Central memory CD8-positive, alpha-beta T cell (primary cell): ENCODE results near the gene ALAS1.

Source experiments
- ATAC-seq: fragments of 150-1000 bp; cut with Tn5 transposase; replicated peaks from 2 replicates; pipeline ENCODE4 v1.10.0; 2022; ENCODE audit warnings: mild to moderate bottlenecking, moderate FRiP score, moderate number of reproducible peaks; ENCODE audit not compliant: poor library complexity, severe bottlenecking; ENCODE audit errors: extremely low read depth
- DNase-seq, 2 donors: peaks; one replicate each; pipeline ENCODE4 v3.0.0; 2021; ENCODE audit warnings: low spot score in 2 of 2
- H3K27ac Mint-ChIP-seq: one replicate; pipeline ENCODE4 v1.8.0; 2022; ENCODE audit warnings: low read depth, mild to moderate bottlenecking, moderate library complexity, mixed read lengths
- H3K27me3 Mint-ChIP-seq: one replicate; pipeline ENCODE4 v1.8.0; 2022; ENCODE audit warnings: mixed read lengths
- H3K36me3 Mint-ChIP-seq: one replicate; pipeline ENCODE4 v1.8.0; 2022; ENCODE audit warnings: mild to moderate bottlenecking, moderate library complexity, mixed read lengths; ENCODE audit not compliant: insufficient read depth
- H3K4me1 Mint-ChIP-seq: one replicate; pipeline ENCODE4 v1.8.0; 2022; ENCODE audit warnings: mixed read lengths
- H3K4me3 Mint-ChIP-seq: one replicate; pipeline ENCODE4 v1.8.0; 2022; ENCODE audit warnings: mild to moderate bottlenecking, moderate library complexity, mixed read lengths
- H3K9me3 Mint-ChIP-seq: one replicate; pipeline ENCODE4 v1.8.0; 2022; ENCODE audit warnings: mixed read lengths

ALAS1 gene

DNA sequence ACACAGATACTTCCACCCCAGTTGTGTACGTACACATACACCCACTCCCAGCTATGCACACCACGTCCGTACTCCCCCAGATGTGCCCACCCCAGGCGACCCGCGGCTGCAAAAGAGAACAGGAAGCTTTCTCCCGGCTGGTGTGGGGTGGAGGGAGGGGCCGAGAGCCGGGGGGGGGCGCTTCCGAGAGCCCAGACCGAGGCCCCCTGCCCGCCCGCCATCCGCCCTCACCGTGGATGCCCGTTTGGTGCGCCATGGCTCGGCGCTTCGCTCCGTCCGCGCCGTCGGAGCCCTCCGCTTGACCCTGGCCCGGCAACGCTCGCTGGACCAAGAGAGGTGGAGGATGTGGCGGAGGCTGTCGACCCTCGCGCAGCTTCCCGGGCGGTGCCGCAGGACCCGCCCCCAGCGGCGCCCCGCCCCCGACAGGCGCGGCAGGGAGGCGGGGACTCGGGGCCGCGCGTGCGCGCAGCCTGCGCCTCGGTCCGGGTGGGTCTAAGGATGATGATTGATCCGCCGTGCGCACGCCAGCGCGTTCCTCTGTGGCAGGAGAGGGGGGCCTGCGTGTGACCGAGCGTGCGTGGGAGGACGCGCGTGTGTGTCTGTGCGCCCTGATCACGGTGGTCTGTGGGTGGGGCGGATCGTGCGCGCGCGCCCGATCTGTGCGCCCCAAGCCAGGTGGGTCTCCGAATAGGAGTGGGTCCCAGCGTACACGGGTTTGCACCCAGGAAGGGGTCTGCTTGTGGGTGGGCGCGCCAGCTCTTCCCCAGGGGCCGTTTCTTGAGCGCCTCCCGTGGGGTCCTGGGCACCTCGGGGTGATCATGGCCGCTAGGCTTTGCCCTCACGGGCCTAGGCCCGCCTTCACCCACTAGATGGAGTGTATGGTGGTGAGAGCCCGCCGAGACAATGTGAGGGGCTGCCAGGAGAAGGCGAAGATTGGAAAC is 41.1 kb downstream of the ALAS1 start, which contains the start of gene TWF2:
Gene TWF2 (minus strand): TSS at position 398 of the 941 bp plus-strand sequence. CDS start 142 bp downstream, at position 256.
- Mint-ChIP-seq H3K27ac (peak within 1 kb of the TSS; percentile 82), H3K9me3 (no peaks in the 10 kb centered on the region), H3K36me3 (peaks cover 18% of the 10 kb centered on the region), H3K4me3 (peak within 1 kb of the TSS; percentile 99), H3K27me3 (no peaks in the 10 kb centered on the region), H3K4me1 (peaks cover 71% of the 10 kb centered on the region)
- peak; percentile 75 to 77 for DNase-seq
- ATAC-seq, result peak; percentile 82

DNA sequence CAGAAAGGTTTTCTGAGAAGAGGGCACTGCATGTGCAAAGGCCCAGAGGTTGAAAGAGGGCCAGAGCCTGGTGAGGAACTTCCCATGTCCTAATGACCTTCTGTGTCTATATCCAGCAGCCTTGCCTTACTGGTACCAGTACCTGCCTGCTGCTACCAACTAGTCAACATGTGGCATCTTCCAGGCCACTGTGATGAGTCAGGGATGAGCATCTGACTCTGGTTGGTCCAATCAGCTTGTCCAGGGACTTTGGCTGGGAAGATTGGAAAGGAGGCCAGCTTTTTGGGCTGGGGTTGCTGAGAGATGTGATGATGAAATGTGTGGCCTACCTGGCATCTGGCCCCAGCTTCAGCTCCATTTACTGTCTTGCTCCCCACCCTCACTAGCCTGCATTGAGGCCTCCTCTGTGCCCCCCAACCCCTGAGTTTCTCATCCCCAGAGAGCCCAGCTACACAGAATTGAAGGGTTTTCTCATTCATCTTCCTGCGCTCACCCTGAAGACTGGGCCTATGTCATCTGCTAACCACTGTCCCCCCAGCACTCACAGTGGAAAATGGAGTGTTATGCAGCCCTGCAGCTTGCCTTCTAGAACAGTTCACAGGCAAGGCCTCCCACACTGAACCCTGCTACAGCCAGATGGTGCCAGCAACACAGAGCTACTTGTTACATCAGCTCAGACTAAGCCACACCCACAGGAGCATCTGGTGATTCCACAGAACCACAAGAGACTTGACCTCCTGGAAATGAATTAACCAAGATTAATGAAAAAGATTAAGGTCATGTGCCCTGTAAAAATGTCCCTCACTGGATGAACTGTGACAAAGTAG is 42.3 kb downstream of the ALAS1 start:
- H3K4me3 Mint-ChIP-seq, result peak overlapping the region; percentile 99
- DNase-seq (no peak), ATAC-seq (no peak)
- peaks cover 68% of the 10 kb centered on the region for H3K4me1 Mint-ChIP-seq
- peak overlapping the region; percentile 82 for H3K27ac Mint-ChIP-seq
- H3K36me3 Mint-ChIP-seq, result peaks cover 17% of the 10 kb centered on the region
- no peaks in the 10 kb centered on the region for H3K27me3 Mint-ChIP-seq
- H3K9me3 Mint-ChIP-seq, result no peaks in the 10 kb centered on the region

DNA sequence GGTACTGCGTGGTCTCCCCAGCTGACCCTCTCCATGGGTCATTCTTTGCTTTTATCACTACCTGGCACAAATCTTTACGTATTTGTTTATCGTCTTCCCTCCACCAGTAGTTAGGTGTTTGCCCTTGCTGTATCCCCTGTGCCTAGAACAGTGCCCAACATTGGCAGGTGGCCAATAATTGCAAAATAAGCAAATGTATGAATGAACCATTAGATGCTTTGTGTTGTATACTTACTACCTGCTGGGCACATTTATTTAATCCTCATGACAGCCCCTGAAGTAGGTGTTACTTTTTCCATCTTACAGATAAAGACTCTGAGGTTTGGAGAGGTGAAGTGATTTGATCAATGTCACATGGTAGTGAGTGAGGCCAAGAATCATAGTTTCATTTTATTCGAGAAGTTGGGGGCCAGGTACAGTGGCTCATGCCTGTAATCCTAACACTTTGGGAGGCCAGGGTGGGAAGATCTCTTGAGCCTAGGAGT is 43.0 kb downstream of the ALAS1 start:
- peaks cover 17% of the 10 kb centered on the region for H3K36me3 Mint-ChIP-seq
- H3K9me3 Mint-ChIP-seq, result no peaks in the 10 kb centered on the region
- ATAC-seq (no peak), DNase-seq (no peak)
- no peaks in the 10 kb centered on the region for H3K27me3 Mint-ChIP-seq
- peaks cover 62% of the 10 kb centered on the region for H3K4me1 Mint-ChIP-seq
- H3K27ac Mint-ChIP-seq, result peak overlapping the region; percentile 39
- H3K4me3 Mint-ChIP-seq, result peak overlapping the region; percentile 99

DNA sequence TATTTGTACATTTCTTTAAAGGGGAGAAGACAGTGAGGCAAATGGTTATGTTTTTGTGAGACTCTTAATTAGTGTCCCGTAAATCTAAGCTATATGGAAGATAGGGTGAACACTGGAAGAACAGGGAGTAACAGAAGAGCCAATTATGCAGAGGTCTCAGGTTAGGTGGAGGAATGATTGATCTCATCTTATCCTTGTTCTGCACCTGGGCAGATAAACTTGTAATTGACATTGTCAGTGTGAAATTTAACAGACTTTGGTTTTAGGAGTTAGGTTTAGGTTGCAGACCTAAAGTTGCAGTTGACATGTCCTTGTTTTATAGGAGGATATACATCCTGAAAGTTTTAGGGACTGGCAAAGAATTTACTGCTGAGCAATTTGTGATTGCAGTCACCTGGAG is 44.1 kb downstream of the ALAS1 start:
- H3K27me3 Mint-ChIP-seq, result no peaks in the 10 kb centered on the region
- no peak overlapping the region for H3K27ac Mint-ChIP-seq
- peaks cover 22% of the 10 kb centered on the region for H3K36me3 Mint-ChIP-seq
- DNase-seq, result no peak
- H3K9me3 Mint-ChIP-seq, result no peaks in the 10 kb centered on the region
- peaks cover 61% of the 10 kb centered on the region for H3K4me1 Mint-ChIP-seq
- ATAC-seq, result no peak
- no peak overlapping the region for H3K4me3 Mint-ChIP-seq

DNA sequence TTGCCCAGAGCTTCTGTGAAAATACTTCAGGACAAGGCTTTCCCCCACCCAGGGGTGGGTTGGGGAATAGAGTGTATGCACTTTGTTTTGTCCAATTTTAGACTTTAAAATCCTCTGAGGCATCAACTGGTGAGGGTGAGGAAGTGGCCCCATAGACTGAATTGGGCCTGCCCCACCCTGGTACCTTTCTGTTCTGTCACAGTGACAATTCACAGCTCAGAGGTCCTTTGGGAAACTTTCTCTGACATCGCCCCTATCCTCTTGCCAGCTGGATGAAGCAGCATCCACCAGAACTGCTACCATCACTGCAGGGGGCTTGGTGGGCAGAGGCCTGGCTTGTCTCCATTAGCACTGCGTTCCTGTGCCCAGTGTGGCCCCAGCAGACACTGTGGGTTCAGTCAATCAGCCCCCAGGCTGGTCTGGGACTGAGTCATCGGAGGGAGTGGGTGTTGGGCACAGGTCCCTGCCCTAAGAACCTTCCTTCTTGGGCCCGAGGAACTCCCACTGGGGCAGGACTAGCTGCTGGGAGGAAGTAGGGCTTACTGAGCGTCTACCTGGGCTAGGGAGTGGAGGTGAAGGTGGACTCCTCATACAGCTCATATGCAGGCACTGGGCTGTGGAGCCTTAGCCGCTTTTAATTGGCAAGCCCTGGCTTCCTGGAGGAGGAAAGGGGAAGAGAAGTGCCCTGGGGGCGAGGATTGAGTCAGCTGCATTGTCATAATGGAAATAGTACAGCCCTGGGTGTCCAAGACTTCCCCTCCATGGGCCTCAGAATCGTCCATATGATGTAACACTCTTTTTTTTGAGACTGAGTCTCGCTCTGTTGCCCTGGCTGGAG is 46.0 kb downstream of the ALAS1 start:
- peaks cover 30% of the 10 kb centered on the region for H3K36me3 Mint-ChIP-seq
- no peaks in the 10 kb centered on the region for H3K27me3 Mint-ChIP-seq
- H3K27ac Mint-ChIP-seq, result peak overlapping the region; percentile 87
- H3K4me3 Mint-ChIP-seq, result peak overlapping the region; percentile 88
- H3K4me1 Mint-ChIP-seq, result peaks cover 68% of the 10 kb centered on the region
- ATAC-seq (no peak), DNase-seq (no peak)
- no peaks in the 10 kb centered on the region for H3K9me3 Mint-ChIP-seq

DNA sequence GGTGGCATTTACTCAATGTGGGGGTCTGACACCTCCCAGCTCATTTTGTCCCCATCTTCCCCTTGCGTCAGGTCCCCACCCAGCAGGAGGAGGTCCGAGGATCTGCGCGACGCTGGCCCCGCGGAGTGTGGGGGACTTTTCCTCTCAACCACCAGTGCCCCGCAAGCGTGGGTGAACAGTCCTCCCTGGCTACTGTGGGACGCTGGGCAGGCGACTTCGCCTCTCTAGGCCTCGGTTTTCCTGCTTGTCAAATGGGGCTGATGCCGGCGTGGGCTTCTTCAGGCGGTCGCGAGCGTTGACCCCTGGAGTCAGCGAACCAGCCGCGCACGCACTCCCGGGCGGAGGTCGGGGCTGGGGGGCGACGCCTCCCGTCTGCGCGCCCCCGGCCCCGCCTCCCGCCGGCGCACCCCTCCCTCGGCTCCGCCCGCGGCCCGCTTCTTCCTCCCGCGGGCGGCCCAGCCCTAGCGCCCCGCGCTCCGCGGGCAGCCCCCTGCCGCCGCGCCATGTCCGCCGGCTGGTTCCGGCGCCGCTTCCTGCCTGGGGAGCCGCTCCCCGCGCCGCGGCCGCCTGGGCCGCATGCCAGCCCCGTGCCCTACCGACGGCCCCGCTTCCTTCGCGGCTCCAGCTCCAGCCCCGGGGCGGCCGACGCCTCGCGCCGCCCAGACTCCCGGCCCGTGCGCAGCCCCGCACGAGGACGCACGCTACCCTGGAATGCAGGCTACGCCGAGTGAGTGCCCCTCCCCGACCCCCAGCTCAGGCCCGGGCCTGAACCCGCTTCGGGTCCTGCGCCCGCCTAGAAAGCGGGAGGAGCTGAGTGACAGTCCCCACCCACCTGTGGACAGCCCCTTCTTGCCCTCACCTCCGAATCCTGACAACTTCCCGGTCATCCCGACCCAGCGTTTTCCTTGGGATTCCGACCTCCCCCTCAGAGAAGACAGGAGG is 47.6 kb downstream of the ALAS1 start, which contains the start of gene PPM1M:
Gene PPM1M (plus strand): TSS at position 438 of the 942 bp plus-strand sequence. CDS start 66 bp downstream, at position 504.
- no peaks in the 10 kb centered on the region for H3K27me3 Mint-ChIP-seq
- peaks cover 29% of the 10 kb centered on the region for H3K36me3 Mint-ChIP-seq
- ATAC-seq, result peak; percentile 67

DNA sequence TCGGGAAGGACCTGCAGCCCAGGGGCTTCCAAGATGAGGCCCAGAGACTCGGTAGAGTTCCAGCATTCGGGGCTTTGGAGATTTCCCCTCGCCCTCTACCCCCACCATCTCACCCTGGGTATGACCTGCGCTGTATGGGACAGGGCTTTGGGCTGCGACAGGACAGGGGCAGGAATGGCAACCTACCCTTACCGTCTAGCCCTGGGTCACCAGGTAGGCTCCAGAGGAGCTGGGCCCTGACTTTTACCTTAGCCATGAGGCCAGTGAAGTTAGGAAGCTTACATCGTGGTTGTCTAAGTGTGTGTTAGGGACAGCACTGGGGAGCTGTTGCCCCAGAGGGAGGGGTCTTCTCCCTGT is 48.3 kb downstream of the ALAS1 start:
- H3K27me3 Mint-ChIP-seq, result no peaks in the 10 kb centered on the region
- peak overlapping the region; percentile 88 for H3K4me3 Mint-ChIP-seq
- peak overlapping the region; percentile 82 for H3K27ac Mint-ChIP-seq
- peaks cover 63% of the 10 kb centered on the region for H3K4me1 Mint-ChIP-seq
- H3K36me3 Mint-ChIP-seq, result peaks cover 33% of the 10 kb centered on the region
- peak; percentile 22 for ATAC-seq
- no peak for DNase-seq
- no peaks in the 10 kb centered on the region for H3K9me3 Mint-ChIP-seq

More for the DNA sequence above, 47.6 kb downstream of the ALAS1 start, which contains the start of gene PPM1M:
- Mint-ChIP-seq H3K4me1 (peaks cover 67% of the 10 kb centered on the region), H3K9me3 (no peaks in the 10 kb centered on the region), H3K27ac (peak within 1 kb of the TSS; percentile 90), H3K4me3 (peak within 1 kb of the TSS; percentile 88)
- peak; percentile 49 to 55 for DNase-seq

DNA sequence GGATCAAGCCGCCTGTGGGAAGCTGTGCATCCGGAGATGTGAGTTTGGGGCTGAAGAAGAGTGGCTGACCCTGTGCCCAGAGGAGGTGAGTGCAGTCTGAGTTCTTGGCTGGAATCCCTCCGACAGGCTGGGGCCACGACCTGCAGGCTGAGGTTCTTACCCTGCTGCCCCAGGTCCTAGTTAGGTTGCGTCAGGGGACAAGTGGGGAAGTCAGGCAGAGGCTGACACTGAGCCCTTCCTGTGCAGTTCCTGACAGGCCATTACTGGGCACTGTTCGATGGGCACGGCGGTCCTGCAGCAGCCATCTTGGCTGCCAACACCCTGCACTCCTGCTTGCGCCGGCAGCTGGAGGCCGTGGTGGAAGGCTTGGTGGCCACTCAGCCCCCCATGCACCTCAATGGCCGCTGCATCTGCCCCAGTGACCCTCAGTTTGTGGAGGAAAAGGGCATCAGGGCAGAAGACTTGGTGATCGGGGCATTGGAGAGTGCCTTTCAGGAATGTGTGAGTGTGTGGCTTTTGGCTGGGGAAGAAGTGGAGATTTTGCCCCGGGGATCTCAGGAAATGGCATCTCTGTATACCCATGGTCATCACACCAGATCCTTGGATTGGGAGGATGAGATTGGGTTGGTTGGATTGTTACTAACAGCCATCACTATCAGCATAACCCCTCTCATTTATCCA is 48.9 kb downstream of the ALAS1 start:
- Mint-ChIP-seq H3K9me3 (no peaks in the 10 kb centered on the region), H3K4me3 (peak overlapping the region; percentile 88), H3K27ac (peak overlapping the region; percentile 82), H3K27me3 (no peaks in the 10 kb centered on the region), H3K4me1 (peaks cover 65% of the 10 kb centered on the region), H3K36me3 (peaks cover 37% of the 10 kb centered on the region)
- DNase-seq (no peak), ATAC-seq (no peak)

DNA sequence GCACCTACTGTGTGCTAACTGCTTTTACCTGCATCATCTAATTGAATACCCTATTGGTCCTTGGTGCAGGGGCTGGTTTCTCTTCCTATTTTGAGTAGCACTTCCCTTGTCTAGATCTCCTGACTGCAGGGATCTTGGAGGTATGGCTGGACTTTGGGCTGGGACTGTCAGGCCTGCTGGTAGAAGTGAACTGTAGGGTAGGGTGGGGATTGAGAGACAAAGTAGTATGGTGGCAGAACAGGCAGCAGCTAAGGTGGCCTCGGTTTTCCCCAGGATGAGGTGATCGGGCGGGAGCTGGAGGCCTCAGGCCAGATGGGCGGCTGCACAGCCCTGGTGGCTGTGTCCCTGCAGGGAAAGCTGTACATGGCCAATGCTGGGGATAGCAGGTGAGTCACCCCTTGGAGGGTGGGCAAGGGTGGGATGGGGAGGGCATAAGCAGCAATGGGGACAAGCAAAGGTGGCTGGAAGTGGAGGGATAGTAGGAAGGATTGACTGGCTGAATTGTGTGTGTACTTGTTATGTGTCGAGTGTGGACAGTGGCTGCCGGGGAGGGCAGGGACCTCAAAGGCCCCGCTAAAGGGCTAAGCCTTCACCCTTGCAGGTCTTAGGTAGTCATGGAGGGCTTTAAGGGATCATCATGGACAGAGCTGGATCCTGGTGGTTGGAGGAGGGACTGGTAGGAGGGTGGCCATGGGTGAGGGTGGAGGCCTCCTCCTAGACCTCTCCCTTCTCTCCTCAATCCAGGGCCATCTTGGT is 49.6 kb downstream of the ALAS1 start:
- Mint-ChIP-seq H3K36me3 (peaks cover 39% of the 10 kb centered on the region), H3K9me3 (no peaks in the 10 kb centered on the region), H3K4me3 (peak overlapping the region; percentile 88), H3K27ac (peak overlapping the region; percentile 82), H3K27me3 (no peaks in the 10 kb centered on the region), H3K4me1 (peaks cover 72% of the 10 kb centered on the region)
- DNase-seq (no peak), ATAC-seq (no peak)

DNA sequence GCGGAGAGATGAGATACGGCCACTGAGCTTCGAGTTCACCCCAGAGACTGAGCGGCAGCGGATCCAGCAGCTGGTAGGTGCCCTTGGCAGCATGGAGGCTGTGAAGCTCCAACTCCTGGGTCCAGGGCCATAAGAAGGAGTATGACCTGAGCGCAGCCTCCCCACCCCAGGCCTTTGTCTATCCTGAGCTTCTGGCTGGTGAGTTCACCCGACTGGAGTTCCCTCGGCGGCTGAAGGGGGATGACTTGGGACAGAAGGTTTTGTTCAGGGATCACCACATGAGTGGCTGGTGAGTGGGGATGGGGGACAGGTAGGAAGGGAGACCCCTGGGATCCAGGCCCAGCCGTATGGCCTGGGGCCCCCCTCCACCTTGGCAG is 50.2 kb downstream of the ALAS1 start:
- peaks cover 76% of the 10 kb centered on the region for H3K4me1 Mint-ChIP-seq
- peak overlapping the region; percentile 88 for H3K4me3 Mint-ChIP-seq
- no peak for ATAC-seq

More for the DNA sequence above, 50.2 kb downstream of the ALAS1 start:
- H3K27me3 Mint-ChIP-seq, result no peaks in the 10 kb centered on the region
- no peaks in the 10 kb centered on the region for H3K9me3 Mint-ChIP-seq
- DNase-seq, result no peak
- peaks cover 44% of the 10 kb centered on the region for H3K36me3 Mint-ChIP-seq
- H3K27ac Mint-ChIP-seq, result peak overlapping the region; percentile 82
